ENCODE data around the gene ATP5PD.

The ATP5PD gene

GRCh38 chr17:75011401-75012095, 35.2 kb downstream of the ATP5PD start (continued):
- TF ChIP-seq ELK4 (IDR thresholded peaks at IDR 0.05; ENCODE audit: borderline replicate concordance, low read depth, low read length) (no peak), ZNF37A (tag by site-specific recombination; IDR thresholded peaks at IDR 0.05) (no peak), ZNF2 (tag by site-specific recombination; IDR thresholded peaks at IDR 0.05) (no peak), ZNF350 (tag by site-specific recombination; IDR thresholded peaks at IDR 0.05) (no peak), KLF9 (tag by site-specific recombination; IDR thresholded peaks at IDR 0.05; ENCODE audit: low read depth) (no peak), ZSCAN5A (tag by site-specific recombination; IDR thresholded peaks at IDR 0.05) (no peak), ZNF324 (tag by site-specific recombination; IDR thresholded peaks at IDR 0.05) (no peak), ZNF202 (tag by site-specific recombination; IDR thresholded peaks at IDR 0.05; ENCODE audit: borderline replicate concordance) (no peak), ZNF112 (tag by site-specific recombination; IDR thresholded peaks at IDR 0.05) (no peak), HOXC10 (CRISPR knock-in tag; IDR thresholded peaks at IDR 0.05) (no peak), ZNF292 (tag by site-specific recombination; IDR thresholded peaks at IDR 0.05; ENCODE audit: borderline replicate concordance, low read depth) (no peak), ZNF555 (tag by site-specific recombination; conservative IDR thresholded peaks at IDR 0.05) (no peak), ZNF10 (tag by site-specific recombination; IDR thresholded peaks at IDR 0.05) (no peak), ZNF362 (tag by site-specific recombination; IDR thresholded peaks at IDR 0.05) (no peak), ZNF354C (tag by site-specific recombination; IDR thresholded peaks at IDR 0.05; ENCODE audit: borderline replicate concordance, low read depth) (no peak), ZNF302 (tag by site-specific recombination; IDR thresholded peaks at IDR 0.05; ENCODE audit: low read depth) (no peak), ZNF133 (tag by site-specific recombination; IDR thresholded peaks at IDR 0.05) (no peak), ZBTB17 (tag by site-specific recombination; IDR thresholded peaks at IDR 0.05) (no peak), SCRT1 (tag by site-specific recombination; IDR thresholded peaks at IDR 0.05; ENCODE audit: borderline replicate concordance) (no peak), ZBTB8A (tag by site-specific recombination; IDR thresholded peaks at IDR 0.05) (no peak), ZNF561 (tag by site-specific recombination; IDR thresholded peaks at IDR 0.05; ENCODE audit: borderline replicate concordance) (no peak), SCRT2 (tag by site-specific recombination; IDR thresholded peaks at IDR 0.05) (no peak), ZNF837 (tag by site-specific recombination; IDR thresholded peaks at IDR 0.05) (no peak), HIC1 (tag by site-specific recombination; IDR thresholded peaks at IDR 0.05) (no peak), ZNF157 (tag by site-specific recombination; IDR thresholded peaks at IDR 0.05) (no peak), ZNF658 (tag by site-specific recombination; IDR thresholded peaks at IDR 0.05) (no peak), ZSCAN16 (tag by site-specific recombination; IDR thresholded peaks at IDR 0.05) (0 out of 2 replicates have a peak, but pooled peaks have one; percentile 20)
- TF ChIP-seq, protein P1, sequence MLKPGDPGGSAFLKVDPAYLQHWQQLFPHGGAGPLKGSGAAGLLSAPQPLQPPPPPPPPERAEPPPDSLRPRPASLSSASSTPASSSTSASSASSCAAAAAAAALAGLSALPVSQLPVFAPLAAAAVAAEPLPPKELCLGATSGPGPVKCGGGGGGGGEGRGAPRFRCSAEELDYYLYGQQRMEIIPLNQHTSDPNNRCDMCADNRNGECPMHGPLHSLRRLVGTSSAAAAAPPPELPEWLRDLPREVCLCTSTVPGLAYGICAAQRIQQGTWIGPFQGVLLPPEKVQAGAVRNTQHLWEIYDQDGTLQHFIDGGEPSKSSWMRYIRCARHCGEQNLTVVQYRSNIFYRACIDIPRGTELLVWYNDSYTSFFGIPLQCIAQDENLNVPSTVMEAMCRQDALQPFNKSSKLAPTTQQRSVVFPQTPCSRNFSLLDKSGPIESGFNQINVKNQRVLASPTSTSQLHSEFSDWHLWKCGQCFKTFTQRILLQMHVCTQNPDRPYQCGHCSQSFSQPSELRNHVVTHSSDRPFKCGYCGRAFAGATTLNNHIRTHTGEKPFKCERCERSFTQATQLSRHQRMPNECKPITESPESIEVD (tag by site-specific recombination; IDR thresholded peaks at IDR 0.05): 0 out of 2 replicates have a peak, but pooled peaks have one; percentile 34
- TF ChIP-seq, protein P2, sequence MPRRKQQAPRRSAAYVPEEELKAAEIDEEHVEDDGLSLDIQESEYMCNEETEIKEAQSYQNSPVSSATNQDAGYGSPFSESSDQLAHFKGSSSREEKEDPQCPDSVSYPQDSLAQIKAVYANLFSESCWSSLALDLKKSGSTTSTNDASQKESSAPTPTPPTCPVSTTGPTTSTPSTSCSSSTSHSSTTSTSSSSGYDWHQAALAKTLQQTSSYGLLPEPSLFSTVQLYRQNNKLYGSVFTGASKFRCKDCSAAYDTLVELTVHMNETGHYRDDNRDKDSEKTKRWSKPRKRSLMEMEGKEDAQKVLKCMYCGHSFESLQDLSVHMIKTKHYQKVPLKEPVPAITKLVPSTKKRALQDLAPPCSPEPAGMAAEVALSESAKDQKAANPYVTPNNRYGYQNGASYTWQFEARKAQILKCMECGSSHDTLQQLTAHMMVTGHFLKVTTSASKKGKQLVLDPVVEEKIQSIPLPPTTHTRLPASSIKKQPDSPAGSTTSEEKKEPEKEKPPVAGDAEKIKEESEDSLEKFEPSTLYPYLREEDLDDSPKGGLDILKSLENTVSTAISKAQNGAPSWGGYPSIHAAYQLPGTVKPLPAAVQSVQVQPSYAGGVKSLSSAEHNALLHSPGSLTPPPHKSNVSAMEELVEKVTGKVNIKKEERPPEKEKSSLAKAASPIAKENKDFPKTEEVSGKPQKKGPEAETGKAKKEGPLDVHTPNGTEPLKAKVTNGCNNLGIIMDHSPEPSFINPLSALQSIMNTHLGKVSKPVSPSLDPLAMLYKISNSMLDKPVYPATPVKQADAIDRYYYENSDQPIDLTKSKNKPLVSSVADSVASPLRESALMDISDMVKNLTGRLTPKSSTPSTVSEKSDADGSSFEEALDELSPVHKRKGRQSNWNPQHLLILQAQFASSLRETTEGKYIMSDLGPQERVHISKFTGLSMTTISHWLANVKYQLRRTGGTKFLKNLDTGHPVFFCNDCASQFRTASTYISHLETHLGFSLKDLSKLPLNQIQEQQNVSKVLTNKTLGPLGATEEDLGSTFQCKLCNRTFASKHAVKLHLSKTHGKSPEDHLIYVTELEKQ (tag by site-specific recombination; IDR thresholded peaks at IDR 0.05; ENCODE audit: borderline replicate concordance): no peak; the same call in 1 of the 2 replicates
